ELF-1 (cell line): ENCODE data around the gene NHLRC1.
"Not testable (repeated sequence)": the region's sequence is repeated elsewhere in the genome, so short reads cannot be mapped to it uniquely, and the experiment has no call there.

Experiments
- DNase-seq: peaks from one replicate; pipeline ENCODE4 v3.0.0-alpha.2; 2016; ENCODE audit warnings: low read depth, low spot score

Gene NHLRC1

DNA sequence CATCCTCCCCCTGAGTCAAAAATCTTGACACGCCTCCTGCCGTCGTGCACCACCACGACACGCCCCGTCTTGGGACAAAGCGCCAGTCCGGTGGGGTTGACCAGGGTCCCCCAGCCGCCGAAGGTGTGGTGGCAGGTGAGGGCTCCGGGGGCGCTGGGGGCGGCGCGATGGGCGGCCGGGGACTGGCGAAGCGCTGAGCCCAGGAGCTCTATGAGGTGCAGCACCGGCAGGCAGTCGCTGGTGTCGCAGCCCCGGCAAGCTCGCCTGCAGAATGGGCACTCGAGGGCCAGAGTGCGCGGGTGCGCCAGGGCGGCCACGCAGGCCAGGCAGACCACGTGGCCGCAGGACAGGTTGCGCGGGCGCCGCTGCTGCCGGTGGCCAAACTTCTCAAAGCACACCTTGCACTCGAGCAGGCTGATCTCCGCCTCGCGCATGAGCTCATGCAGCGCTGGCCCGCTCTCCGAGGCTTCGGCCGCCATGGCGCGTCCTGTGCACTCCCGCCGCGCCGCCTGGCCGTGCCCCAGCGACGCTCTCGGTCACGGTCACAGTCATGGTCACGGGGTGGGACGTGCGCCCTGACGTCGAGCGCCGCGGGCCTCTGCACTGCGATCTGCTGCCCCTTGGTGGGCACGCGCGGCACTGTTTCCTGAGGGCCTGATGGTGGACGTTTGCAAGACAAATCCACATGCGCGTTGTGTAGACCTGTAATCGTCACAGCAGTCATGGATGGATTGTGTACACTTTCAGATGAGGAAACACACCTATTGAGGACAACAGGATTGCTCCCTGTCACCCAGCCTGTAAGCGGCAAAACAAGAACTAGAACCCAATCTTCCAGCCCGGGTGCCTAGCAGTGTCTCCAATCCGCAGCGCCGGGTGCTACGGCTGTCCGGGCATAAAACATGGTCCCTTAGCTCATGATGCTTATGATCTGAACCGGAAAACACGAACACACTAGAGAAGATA is at the start of gene NHLRC1:
TSS of gene NHLRC1 (minus strand) at position 550 of the 966 bp plus-strand sequence. CDS start at position 479, 71 bp downstream.
- DNase-seq = peak; percentile 85

DNA sequence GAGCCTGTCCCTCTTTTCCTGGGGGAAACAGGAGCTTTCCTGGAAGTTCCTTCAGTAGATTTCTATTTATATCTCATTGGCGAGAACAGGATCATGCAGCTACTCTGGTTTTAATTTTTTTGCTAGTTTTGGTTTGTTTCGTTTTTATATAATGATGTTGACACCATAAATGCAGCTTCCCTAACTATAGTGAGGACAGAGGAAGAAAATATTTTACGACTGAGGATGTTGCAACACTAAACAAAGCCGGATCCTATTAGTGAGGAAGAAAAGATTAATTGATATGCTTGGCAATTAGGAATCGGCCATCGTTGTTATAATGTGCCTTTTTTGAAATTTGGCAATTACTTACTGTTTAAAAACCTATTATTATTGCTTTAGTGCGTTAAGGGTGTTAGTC is 49.4 kb upstream of the NHLRC1 start:
- no peak for DNase-seq

DNA sequence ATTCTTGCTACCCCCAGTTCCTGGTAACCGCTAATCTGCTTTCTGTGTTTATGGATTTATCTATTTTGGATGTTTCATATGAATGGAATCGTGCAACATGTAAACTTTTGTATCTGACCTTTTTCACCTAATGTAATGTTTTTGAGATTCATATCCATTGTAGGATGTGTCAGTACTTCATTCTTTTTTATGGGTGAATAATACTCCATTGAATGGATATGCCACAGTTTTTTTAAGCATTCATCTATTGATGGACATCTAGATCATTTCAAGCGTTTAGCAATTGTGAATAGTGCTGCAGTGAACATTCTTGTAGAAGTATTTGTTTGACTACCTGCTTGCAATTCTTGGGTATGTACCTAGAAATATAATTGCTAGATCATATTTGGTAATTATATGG is 45.8 kb upstream of the NHLRC1 start:
- no peak for DNase-seq

DNA sequence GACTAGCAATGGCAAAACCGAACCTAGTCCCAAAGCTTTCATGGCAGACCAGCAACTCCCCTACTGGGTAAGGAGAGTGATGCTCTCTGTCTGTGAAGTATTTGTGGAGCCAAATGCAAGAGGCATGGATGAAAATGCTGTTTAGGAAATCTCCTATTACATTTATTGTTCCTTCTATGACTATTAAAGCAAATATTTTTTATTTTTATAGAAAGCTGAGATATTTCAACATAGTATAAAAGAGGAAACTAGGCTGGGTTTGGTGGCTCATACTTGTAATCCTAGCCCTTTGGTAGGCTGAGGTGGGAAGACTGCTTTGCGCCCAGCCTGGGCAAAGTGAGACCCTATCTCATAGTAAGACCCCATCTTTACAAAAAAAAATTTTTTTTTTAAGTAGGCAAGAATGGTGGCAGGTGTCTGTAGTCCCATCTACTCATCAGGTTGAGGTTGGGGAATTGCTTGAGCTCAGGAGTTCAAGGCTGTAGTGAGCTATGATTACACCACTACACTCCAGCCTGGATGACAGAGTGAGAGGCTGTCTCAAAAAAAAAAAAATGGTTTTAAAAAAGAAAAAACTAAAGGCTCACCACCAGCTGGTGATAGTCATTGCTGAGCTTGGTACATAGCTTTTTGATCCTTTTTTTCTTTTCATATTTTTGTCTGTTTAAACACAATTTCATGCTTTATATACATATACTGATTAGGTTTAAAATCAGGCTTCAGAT is 44.0 kb upstream of the NHLRC1 start:
- no peak for DNase-seq

DNA sequence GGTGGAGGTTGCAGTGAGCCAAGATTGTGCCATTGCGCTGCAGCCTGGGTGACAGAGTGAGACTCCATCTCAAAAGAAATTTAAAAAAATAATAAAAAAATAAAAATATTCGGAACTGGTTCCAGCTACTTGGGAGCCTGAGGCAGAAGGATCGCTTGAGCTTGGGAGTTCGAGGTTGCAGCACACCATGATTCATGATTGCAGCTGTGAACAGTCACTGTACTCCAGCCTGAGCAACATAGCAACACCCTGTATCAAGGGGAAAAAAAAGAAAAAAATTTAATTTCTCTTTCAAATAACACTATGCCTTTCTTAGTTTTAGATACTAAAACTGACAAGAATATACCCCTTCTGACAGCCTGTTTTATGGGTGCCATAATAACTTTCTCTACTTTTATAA is 43.3 kb upstream of the NHLRC1 start:
- DNase-seq = no peak

DNA sequence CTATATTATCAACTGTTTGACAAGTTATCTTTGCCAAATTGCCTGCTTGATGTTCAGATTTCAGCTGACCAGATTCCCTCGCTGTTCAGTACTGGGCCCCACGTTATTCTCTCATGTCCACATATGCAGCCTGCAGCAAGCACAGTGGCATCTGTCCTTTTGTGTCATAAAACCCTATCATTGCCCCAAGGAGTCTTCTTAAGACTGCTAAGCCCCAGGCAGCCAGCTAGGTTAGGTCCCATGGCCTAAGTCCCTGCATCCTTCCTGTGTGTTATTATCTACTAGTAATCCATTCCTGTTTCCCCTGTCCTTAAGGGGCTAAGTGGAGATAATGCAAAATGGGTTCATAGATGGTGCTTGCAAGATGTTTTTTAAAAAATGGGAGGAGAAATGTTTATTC is 39.9 kb upstream of the NHLRC1 start:
- no peak for DNase-seq

DNA sequence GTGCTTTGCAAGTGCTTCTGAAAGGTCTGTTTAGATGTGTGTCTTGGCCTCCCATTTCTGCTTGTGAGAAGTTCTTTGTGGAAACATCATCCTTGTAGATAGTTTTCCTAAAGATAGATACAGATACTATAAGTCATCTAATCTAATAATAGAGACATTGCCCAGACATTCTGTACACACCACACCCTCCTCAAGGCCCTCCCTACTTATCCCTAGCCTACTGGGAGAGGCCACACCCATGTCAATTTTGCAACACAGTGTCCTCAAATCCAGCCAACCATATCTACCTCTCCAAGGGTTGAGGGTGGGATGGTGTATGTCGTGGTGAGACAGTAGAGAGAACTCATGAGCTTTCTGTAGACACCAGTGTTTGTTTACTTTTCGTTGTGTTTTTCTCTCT is 39.0 kb upstream of the NHLRC1 start:
- DNase-seq = no peak

DNA sequence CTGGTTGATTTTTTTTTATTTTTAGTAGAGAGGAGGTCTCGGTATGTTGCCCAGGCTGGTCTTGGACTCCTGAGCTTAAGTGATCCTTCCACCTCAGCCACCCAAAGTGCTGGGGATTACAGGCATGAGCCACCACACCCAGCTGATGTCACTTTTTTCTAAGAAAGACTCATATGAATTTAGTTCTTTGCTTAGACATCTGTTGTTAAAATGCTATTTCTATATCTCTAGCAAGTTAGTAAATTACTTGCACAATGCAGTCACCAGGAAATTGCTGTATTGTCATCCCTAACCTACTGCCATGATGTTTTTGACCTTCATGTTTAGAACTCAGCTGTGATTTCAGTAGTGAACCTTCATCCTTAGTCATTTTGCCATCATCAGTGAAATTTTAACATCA is 38.4 kb upstream of the NHLRC1 start:
- DNase-seq = no peak

DNA sequence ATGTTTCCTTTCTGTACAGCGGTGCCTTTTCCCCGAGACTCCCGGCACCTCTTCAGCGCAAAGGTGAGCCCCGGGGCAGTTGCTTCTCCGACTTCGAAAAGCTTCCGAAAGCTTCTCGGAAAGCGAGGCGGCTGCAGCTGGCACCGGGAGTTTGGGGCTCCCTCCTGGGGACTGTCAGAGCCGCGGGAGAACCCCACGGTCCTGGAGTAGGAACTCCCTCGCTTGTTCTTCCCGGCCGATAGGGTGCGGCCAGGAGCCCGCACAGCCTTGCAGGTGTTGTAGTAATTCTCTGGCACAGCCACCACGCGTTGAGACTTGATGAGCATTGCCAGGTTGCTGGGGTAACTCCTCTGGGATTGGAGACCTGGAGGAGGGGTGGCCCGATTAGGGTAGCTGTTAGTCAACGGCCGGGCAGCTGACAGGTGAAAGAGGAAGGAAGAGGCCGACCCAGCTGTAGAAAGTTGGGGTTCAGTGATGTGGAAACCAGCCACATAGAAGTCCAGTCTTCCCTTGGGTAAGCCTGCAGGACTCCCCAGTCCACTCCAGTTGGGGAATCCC is 33.5 kb upstream of the NHLRC1 start:
- DNase-seq = peak; percentile 70

DNA sequence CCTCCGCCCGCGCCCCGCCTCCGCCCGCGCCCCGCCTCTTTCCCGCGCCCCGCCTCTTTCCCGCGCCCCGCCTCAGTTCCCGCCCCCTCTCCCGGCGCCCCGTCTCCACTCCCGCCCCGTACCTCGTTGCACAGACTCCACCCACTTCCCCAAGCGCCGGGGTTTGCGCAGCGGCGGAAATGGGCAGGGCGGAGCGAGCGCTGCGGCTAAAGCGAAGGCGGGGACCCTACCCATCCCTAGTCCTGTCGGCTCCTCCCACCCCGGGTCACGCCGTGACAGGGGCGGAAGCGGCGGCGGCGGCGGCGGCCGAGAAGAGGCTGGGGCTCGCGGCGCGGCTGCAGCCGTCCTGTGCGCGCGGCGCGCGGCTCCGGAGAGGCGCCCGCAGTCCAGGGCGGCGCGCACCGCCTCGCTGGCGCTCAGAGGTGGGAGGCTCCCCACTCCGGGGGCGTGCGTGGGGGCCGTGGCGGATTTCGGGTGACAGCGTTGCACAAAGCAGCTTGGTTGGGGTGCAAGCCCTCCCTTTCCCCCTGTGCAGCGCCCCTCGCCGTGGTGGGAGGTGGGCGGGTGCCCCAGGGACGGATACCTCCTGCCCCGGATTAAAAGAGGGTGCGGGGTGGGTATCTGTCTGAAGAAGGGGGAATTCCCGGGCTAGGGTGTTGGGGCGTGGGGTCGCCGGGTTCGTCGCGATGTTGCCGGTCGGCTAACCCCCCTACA is 32.8 kb upstream of the NHLRC1 start, which contains the start of gene KDM1B:
TSS of gene KDM1B (plus strand) at position 273 of the 714 bp plus-strand sequence. CDS start 4,474 bp downstream, outside the sequence.
- peak; percentile 98 for DNase-seq

DNA sequence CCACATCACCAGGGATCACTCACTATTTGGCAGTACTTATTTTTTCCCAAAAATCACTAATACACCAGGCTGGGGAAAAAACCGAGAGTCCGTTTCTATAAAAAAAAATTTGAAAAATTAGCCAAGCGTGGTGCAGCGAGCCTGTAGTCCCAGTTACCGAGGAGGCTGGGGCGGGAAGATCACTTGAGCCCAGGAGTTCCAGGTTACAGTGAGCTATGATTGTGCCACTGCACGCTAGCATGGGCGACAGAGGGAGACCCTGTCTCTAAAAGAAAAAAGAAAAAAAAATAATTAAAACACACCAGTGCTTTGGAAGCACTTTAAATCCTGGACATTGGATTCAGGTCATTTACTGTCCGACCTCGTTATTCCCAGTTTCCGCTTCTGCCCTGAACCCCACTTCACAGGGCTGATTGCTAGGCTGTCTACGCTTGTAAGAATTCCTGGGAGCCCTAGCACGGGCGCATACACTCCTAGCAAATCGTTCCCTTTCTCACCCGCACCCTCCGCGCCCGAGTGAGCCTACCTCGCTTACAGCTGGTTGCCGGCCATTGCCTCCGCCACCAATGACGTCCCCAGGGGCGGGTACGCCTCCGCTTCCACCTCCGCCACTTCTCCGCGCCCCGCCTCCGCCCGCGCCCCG is 32.2 kb upstream of the NHLRC1 start, which contains the start of gene TPMT:
TSS of gene TPMT (minus strand) at position 571 of the 643 bp plus-strand sequence. CDS start 5,950 bp downstream, outside the sequence.
- no peak for DNase-seq

DNA sequence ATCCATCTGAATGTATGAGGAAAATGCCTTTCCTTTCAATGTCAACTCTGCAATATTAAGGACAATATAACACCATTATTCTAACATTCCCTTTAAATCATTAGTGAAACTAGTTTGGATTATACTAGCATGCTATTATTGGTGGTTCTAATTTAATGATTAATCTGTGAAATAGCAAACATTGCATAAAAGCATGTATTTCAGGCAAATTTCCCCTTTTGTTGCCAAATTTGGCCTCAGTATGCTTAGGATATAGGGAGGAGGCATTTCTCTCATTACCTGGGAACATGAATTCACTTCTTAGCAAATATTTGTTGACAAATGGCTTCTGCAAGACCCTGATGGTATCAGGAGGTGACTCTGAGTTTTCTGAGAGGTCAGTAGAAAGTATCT is 30.8 kb upstream of the NHLRC1 start:
- DNase-seq = no peak

DNA sequence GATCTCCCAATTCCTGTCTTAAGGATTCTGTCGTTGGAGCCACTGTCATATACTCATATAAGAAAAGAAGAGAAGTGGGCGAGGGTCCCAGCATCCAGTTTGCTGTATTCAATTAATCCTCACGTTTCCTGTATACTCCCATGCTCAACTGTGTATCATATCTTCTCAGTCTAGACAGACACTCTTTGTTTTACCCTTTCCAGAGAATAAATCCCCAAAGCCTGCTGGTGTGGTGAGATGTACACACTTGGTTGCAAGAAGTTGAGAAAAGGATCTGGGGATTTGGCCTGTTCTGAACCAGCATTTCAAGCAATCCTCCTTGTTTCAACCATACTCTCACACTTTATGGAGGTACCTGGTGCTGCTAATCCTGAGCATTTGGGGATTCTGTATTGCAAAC is 29.3 kb upstream of the NHLRC1 start:
- DNase-seq = no peak

DNA sequence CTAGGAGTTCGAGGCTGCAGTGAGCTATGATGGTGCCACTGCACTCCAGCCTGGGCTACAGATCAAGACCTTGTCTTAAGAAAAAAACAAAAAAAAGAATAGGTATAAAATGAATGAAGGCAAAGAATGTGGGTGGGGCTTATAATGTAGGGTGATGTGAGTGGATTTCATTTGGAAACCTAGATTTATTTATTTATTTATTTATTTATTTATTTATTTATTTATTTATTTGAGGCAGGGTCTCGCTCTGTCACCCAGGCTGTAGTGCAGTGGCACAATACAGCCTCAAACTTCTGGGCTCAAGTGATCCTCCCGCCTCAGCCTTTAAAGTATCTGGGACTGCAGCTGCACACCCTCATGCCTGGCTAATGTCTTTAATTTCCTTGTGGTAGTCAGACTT is 28.9 kb upstream of the NHLRC1 start:
- not testable (repeated sequence) for DNase-seq

DNA sequence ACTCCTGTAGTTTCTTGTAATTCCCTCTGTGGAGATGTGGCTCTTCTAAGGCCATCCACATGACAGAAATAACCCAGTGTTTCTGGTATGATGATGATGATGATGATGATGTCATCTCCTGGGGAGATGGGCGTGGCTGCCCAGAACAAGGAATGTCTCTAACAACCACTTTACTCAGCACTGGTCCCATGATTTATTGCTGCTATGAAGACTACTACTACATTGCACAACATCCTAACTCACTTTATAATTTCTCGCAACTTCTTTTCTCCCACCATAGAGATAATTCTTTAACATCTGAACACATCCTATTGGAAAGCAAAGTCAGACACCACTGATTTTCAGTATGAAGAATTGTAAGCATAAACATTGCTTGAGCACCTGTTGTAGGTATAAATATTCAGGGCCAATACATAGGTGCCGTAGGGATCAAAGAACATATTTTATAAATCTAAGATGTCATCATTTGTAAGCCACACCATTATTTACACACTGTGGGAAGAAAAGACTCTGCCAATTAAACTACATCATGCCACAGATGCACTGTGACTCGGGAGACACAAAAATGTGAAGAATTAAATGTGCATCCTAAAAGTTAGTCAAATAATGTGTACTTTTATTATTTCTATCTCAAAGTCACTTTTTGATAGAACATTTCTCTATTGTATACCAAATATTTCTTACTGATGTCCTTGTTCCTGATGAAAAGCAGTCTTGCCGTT is 26.0 kb upstream of the NHLRC1 start:
- DNase-seq = no peak

DNA sequence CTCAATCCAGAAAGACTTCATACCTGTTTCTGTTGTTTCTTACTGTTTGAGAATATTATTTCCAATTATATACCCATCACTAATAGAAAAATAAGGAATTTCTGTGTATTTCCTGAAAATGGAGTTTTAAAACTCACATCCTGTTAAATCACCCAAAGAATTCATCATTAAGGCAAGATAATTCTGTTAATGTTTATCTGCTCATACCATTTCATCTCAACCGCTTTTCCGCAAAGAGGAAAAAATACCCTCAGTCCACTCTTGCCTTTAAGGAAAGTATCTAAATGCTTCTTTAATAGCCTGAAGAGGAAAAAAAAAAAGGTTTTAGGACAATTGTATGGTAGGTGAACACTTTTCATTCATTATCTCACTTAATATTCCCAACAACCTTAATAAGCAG is 25.1 kb upstream of the NHLRC1 start:
- no peak for DNase-seq

DNA sequence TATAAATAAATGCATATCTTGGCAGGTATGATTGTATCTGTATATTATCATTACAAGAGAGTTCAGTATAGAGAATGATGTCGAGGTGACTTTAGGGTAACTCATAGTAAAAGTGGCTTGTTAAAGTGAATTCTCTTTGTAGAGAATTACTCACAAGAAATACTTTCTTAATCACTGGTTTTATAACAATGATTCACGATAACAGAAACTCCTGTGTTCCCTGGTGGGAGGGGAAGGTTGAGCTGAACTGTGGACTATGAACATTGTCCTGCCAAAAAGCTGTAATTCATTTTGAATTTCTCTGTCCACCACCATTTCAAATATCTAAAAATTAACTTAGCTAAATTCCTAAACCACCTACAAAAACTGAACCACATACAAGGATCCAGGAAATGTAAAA is 24.7 kb upstream of the NHLRC1 start:
- no peak for DNase-seq

DNA sequence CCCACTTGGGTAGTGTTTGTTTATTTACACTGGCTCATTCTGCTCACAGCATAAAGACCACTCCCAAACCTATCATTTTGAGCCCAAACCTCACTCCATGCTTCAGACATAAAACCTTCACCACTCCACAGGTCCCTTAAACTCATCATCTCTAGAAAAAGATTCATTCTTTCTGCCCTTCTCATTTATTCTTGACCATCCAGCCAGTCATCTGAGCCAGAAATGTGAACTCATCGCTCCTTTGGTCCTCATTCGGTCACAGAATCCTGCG is 20.0 kb upstream of the NHLRC1 start:
- no peak for DNase-seq

DNA sequence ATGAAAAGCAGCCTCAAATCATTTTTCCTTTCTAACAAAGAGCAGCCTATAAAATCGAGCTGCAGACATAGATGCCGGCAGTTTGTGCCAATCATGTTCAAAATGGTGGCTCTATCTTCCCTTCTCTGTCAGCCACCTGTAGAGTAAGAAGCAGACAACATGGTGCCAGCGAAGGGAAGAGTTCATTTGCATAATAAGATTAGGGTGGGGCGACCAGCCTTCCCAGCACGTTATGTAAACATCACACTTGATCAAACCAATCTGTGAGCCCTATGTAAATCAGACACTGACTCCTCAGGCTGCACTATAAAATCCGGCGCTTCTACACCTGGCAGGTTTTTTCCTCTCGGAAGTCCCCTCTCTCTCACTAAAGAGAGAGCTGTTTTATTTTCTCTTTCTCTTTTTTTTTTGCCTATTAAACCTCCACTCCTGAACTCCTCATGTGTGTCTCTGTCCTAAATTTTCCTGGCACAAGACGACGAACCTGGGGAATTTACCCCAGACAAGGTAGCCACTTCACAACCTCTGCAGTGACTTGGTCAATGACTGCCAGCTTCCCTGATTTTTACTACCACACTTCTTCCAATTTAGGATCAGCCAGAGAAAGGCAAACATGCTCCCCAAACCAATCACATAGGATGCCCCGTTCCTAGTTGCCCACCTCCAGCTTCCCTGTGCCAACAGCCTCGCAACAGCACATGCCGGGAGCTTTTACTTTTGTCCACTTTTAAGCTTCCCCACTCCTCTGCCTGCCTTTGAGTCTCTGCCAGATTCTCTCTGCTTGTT is 19.5 kb upstream of the NHLRC1 start:
- DNase-seq = peak; percentile 69
